Osteoblast (primary cell): ENCODE measurements around the gene ZNF385C. TPM values are rescaled to one million over a fixed set of nuclear protein-coding genes. Genes with fewer than 3 reads are reported as not detected.
"Not testable (repeated sequence)": the region's sequence is repeated elsewhere in the genome, so short reads cannot be mapped to it uniquely, and the experiment has no call there.

Experiments used
- DNase-seq: peaks from one replicate; pipeline ENCODE4 v3.0.0; 2011; ENCODE audit warnings: low spot score, mixed read lengths; ENCODE audit not compliant: insufficient read length; ENCODE audit errors: missing footprints
- H2AFZ ChIP-seq: 2 replicates; pipeline ENCODE4 v1.6.0; 2011; ENCODE audit warnings: mild to moderate bottlenecking, low read length
- H3K27ac ChIP-seq: 2 replicates; pipeline ENCODE4 v1.5.1; 2011; ENCODE audit warnings: mild to moderate bottlenecking, low read depth, low read length, moderate library complexity
- H3K27me3 ChIP-seq: 2 replicates; pipeline ENCODE4 v1.6.0; 2012; ENCODE audit warnings: mild to moderate bottlenecking, control low read depth, inconsistent platforms, low read length, moderate library complexity; ENCODE audit not compliant: insufficient read depth
- H3K36me3 ChIP-seq: 2 replicates; pipeline ENCODE4 v1.5.1; 2011; ENCODE audit warnings: mild to moderate bottlenecking, low read length, control low read depth, moderate library complexity; ENCODE audit not compliant: insufficient read depth
- H3K4me1 ChIP-seq: 2 replicates; pipeline ENCODE4 v1.5.1; 2011; ENCODE audit warnings: mild to moderate bottlenecking, low read length, control low read depth, moderate library complexity; ENCODE audit not compliant: insufficient read depth
- H3K4me2 ChIP-seq: 2 replicates; pipeline ENCODE4 v1.6.0; 2011; ENCODE audit warnings: mild to moderate bottlenecking, low read length; ENCODE audit not compliant: insufficient read depth
- H3K4me3 ChIP-seq: fragments of 200-600 bp; sonication (generic); 3 replicates; pipeline ENCODE4 v1.5.1; 2012; ENCODE audit warnings: mild to moderate bottlenecking, low read length, inconsistent platforms; ENCODE audit not compliant: insufficient read depth
- H3K79me2 ChIP-seq: 2 replicates; pipeline ENCODE4 v1.6.0; 2012; ENCODE audit warnings: mild to moderate bottlenecking, low read length, control low read depth, inconsistent platforms; ENCODE audit not compliant: insufficient read depth
- H3K9me3 ChIP-seq: 2 replicates; pipeline ENCODE4 v1.5.1; 2011; ENCODE audit warnings: low read depth, low read length, control low read depth
- H4K20me1 ChIP-seq: 2 replicates; pipeline ENCODE4 v1.6.0; 2012; ENCODE audit warnings: mild to moderate bottlenecking, low read length, control low read depth; ENCODE audit not compliant: insufficient read depth
- total RNA-seq: library from RNA; depleted of rRNA; stranded (reverse); fragments of >200 nt; gene quantifications from 2 replicates; pipeline ENCODE4 v1.2.3, GENCODE V29; 2012
- TF ChIP-seq, protein P1 (sequence below): IDR thresholded peaks from 2 replicates; pipeline ENCODE4 v1.5.1; 2011; ENCODE audit warnings: mild to moderate bottlenecking, low read depth, low read length, moderate library complexity; ENCODE audit errors: extremely low read depth

ZNF385C gene, protein sequence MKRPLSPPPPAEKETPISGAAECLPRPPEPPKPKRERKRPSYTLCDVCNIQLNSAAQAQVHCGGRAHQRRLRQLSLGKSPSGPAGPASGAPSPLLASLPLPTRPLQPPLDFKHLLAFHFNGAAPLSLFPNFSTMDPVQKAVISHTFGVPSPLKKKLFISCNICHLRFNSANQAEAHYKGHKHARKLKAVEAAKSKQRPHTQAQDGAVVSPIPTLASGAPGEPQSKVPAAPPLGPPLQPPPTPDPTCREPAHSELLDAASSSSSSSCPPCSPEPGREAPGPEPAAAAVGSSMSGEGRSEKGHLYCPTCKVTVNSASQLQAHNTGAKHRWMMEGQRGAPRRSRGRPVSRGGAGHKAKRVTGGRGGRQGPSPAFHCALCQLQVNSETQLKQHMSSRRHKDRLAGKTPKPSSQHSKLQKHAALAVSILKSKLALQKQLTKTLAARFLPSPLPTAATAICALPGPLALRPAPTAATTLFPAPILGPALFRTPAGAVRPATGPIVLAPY
- total RNA-seq: not detected in 2 replicates

GRCh38 chr17:42097691-42098631 lies at the start of gene ZNF385C:
ZNF385C (minus strand) TSS chr17:42098473; CDS start chr17:42063056, 35,417 bp downstream.
- Histone ChIP-seq H3K4me3 (no peak within 1 kb of the TSS), H3K27ac (no peak within 1 kb of the TSS), H3K9me3 (no peaks in the 10 kb centered on the region), H3K36me3 (no peaks in the 10 kb centered on the region), H4K20me1 (no peaks in the 10 kb centered on the region), H3K79me2 (no peaks in the 10 kb centered on the region), H3K4me1 (no peaks in the 10 kb centered on the region), H2AFZ (no peak within 1 kb of the TSS), H3K27me3 (peaks cover 21% of the 10 kb centered on the region), H3K4me2 (no peak within 1 kb of the TSS)
- no peak for DNase-seq
- TF ChIP-seq, protein P1, sequence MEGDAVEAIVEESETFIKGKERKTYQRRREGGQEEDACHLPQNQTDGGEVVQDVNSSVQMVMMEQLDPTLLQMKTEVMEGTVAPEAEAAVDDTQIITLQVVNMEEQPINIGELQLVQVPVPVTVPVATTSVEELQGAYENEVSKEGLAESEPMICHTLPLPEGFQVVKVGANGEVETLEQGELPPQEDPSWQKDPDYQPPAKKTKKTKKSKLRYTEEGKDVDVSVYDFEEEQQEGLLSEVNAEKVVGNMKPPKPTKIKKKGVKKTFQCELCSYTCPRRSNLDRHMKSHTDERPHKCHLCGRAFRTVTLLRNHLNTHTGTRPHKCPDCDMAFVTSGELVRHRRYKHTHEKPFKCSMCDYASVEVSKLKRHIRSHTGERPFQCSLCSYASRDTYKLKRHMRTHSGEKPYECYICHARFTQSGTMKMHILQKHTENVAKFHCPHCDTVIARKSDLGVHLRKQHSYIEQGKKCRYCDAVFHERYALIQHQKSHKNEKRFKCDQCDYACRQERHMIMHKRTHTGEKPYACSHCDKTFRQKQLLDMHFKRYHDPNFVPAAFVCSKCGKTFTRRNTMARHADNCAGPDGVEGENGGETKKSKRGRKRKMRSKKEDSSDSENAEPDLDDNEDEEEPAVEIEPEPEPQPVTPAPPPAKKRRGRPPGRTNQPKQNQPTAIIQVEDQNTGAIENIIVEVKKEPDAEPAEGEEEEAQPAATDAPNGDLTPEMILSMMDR: no peak

GRCh38 chr17:42146911-42147607 lies 48.8 kb upstream of the ZNF385C start:
- Histone ChIP-seq H3K4me3 (no peak overlapping the region), H3K27me3 (no peaks in the 10 kb centered on the region), H3K79me2 (peaks cover 78% of the 10 kb centered on the region), H4K20me1 (peaks cover 45% of the 10 kb centered on the region), H3K27ac (no peak overlapping the region), H2AFZ (no peak overlapping the region), H3K4me2 (no peak overlapping the region), H3K36me3 (peaks cover 33% of the 10 kb centered on the region), H3K4me1 (peaks cover 18% of the 10 kb centered on the region), H3K9me3 (no peaks in the 10 kb centered on the region)
- TF ChIP-seq, protein P1: no peak
- no peak for DNase-seq

DNA sequence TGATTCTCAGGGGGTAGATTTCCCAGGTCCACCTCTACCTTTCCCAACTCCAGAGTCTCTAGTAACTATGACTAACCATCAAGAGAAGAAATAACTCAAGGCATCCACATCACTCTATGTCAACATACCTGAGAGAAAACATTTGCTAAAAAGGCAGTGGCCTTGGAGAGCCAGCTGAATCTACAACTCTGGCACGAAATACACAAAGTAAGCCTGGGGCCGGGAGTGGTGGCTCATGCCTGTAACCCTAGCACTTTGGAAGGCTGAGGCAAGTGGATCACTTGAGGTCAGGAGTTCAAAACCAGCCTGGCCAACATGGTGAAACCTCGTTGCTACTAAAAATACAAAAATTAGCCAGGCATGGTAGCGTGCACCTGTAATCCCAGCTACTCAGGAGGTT lies 44.9 kb upstream of the ZNF385C start:
- not testable (repeated sequence) for H3K27me3 ChIP-seq, H2AFZ ChIP-seq, H3K4me3 ChIP-seq, H3K9me3 ChIP-seq
- H3K4me1 ChIP-seq: peaks cover 29% of the 10 kb centered on the region
- peaks cover 20% of the 10 kb centered on the region for H3K36me3 ChIP-seq
- peak overlapping the region; percentile 71 for H3K27ac ChIP-seq
- peaks cover 76% of the 10 kb centered on the region for H3K79me2 ChIP-seq
- peak overlapping the region; percentile 72 for H3K4me2 ChIP-seq
- peaks cover 52% of the 10 kb centered on the region for H4K20me1 ChIP-seq
- DNase-seq: peak; percentile 32

- Histone ChIP-seq H3K36me3 (peaks cover 16% of the 10 kb centered on the region), H3K9me3 (no peaks in the 10 kb centered on the region), H2AFZ (no peak overlapping the region), H3K4me1 (peaks cover 29% of the 10 kb centered on the region), H3K4me2 (peak overlapping the region; percentile 72), H3K79me2 (peaks cover 77% of the 10 kb centered on the region), H3K27me3 (no peaks in the 10 kb centered on the region), H3K4me3 (peak overlapping the region; percentile 30), H3K27ac (peak overlapping the region; percentile 71), H4K20me1 (peaks cover 55% of the 10 kb centered on the region)
- peak; percentile 92 for DNase-seq
- TF ChIP-seq, protein P1: no peak
Observed at GRCh38 chr17:42142371-42142896, 44.2 kb upstream of the ZNF385C start.
